ENCODE results near the gene KCNK3.
"Not testable (repeated sequence)": the region's sequence is repeated elsewhere in the genome, so short reads cannot be mapped to it uniquely, and the experiment has no call there.

Gene KCNK3

DNA sequence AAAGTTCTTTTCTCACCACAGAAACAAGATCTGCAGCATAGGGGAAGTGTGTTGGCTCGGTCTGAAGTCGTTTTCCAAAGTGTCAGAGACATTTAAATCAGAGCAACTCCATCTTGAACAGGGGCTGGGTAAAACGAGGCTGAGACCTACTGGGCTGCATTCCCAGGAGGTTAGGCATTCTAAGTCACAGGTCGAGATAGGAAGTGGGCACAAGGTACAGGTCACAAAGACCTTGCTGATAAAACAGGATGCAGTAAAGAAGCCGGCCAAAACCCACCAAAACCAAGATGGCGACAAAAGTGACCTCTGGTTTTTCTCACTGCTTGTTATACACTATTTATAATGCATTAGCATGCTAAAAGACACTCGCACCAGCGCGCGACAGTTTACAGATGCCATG lies 68.5 kb downstream of the KCNK3 start:
- peaks cover 15% of the 10 kb centered on the region for H3K4me1 Mint-ChIP-seq
- H3K4me3 Mint-ChIP-seq, H3K27ac Mint-ChIP-seq, H3K9me3 Mint-ChIP-seq, H3K36me3 Mint-ChIP-seq, H3K27me3 Mint-ChIP-seq: not testable (repeated sequence)

GRCh38 chr2:26763019-26763418 lies 70.5 kb downstream of the KCNK3 start:
- Mint-ChIP-seq H3K4me3 (peak overlapping the region; percentile 81), H3K9me3 (no peaks in the 10 kb centered on the region), H3K4me1 (peaks cover 19% of the 10 kb centered on the region), H3K27ac (no peak overlapping the region), H3K27me3 (no peaks in the 10 kb centered on the region), H3K36me3 (no peaks in the 10 kb centered on the region)

GRCh38 chr2:26764078-26764887 lies 71.8 kb downstream of the KCNK3 start, which contains the start of gene SLC35F6:
SLC35F6 (plus strand) TSS chr2:26764284; CDS start chr2:26764350, 66 bp downstream.
- Mint-ChIP-seq H3K27me3 (no peaks in the 10 kb centered on the region), H3K4me1 (peaks cover 27% of the 10 kb centered on the region), H3K9me3 (no peaks in the 10 kb centered on the region), H3K36me3 (no peaks in the 10 kb centered on the region), H3K27ac (peak within 1 kb of the TSS; percentile 92), H3K4me3 (peak within 1 kb of the TSS; percentile 81)

DNA sequence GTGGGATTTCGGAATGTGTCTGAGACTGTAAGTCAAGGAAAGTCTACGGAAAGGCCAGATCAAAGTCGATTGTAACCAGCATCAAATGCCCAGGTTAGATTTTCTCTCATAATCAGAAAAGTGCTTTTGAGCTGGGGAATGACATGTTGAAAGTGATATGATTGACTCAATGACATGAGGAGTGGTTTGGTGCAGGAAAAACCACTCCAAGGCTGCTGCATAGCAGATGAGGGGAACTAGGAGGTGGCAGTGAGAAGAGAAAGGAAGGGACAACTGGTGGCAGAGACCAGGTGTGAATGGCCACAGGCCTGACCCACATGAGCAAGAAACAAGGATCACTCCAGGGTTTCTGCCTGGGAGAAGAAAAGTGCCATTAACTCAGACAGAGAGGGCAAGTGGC lies 72.4 kb downstream of the KCNK3 start:
- peak overlapping the region; percentile 6 for H3K27ac Mint-ChIP-seq
- no peaks in the 10 kb centered on the region for H3K36me3 Mint-ChIP-seq
- peak overlapping the region; percentile 81 for H3K4me3 Mint-ChIP-seq
- H3K27me3 Mint-ChIP-seq: no peaks in the 10 kb centered on the region
- peaks cover 33% of the 10 kb centered on the region for H3K4me1 Mint-ChIP-seq
- no peaks in the 10 kb centered on the region for H3K9me3 Mint-ChIP-seq

- Mint-ChIP-seq H3K4me1 (peaks cover 38% of the 10 kb centered on the region), H3K9me3 (no peaks in the 10 kb centered on the region), H3K36me3 (no peaks in the 10 kb centered on the region), H3K27me3 (no peaks in the 10 kb centered on the region), H3K4me3 (peak overlapping the region; percentile 81), H3K27ac (peak overlapping the region; percentile 46)
Observed at GRCh38 chr2:26765475-26766200, 73.1 kb downstream of the KCNK3 start.

GRCh38 chr2:26767129-26767528 lies 74.6 kb downstream of the KCNK3 start:
- Mint-ChIP-seq H3K36me3 (no peaks in the 10 kb centered on the region), H3K4me3 (no peak overlapping the region), H3K4me1 (peaks cover 52% of the 10 kb centered on the region), H3K27ac (peak overlapping the region; percentile 20), H3K27me3 (no peaks in the 10 kb centered on the region), H3K9me3 (no peaks in the 10 kb centered on the region)

- Mint-ChIP-seq H3K36me3 (no peaks in the 10 kb centered on the region), H3K4me3 (no peak overlapping the region), H3K27me3 (no peaks in the 10 kb centered on the region), H3K9me3 (no peaks in the 10 kb centered on the region), H3K27ac (no peak overlapping the region), H3K4me1 (peaks cover 60% of the 10 kb centered on the region)
Observed at GRCh38 chr2:26767894-26768487, 75.5 kb downstream of the KCNK3 start.

GRCh38 chr2:26768759-26769088 lies 76.2 kb downstream of the KCNK3 start:
- H3K36me3 Mint-ChIP-seq: no peaks in the 10 kb centered on the region
- H3K4me1 Mint-ChIP-seq: peaks cover 61% of the 10 kb centered on the region
- no peaks in the 10 kb centered on the region for H3K9me3 Mint-ChIP-seq
- no peak overlapping the region for H3K4me3 Mint-ChIP-seq
- H3K27me3 Mint-ChIP-seq: no peaks in the 10 kb centered on the region
- no peak overlapping the region for H3K27ac Mint-ChIP-seq

- Mint-ChIP-seq H3K4me1 (peaks cover 61% of the 10 kb centered on the region), H3K4me3 (no peak overlapping the region), H3K27me3 (no peaks in the 10 kb centered on the region), H3K36me3 (no peaks in the 10 kb centered on the region), H3K27ac (no peak overlapping the region), H3K9me3 (no peaks in the 10 kb centered on the region)
Observed at GRCh38 chr2:26769089-26769761, 76.7 kb downstream of the KCNK3 start.

DNA sequence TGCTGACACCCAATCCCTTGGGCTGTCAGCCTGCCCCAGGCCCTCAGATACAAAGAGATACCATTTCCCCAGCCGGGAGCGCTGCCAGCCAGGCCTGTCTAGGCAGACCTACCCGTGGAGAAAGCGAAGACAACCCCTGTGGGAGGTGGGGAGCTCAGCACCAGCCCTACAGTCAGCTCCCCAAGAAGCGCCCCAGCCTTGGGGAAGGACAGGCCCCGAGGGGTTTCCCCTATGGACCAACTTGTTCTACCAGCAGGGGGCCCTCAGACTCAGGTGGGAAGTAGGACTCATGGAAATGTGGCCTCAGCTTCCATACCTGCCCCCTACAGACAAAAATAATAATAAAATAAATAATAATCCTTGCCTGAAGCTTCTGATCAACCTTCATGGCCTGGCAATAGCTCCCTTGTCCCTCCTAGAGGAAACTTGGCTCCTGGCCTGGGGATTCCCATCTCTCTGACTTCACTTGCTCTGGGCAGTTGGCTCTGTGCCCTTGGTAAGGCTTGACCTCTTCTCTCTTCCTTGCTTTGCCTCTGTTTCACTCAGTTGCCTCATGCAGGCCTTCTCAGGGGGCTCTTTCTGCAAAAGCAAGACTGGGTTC lies 78.6 kb downstream of the KCNK3 start:
- Mint-ChIP-seq H3K27me3 (no peaks in the 10 kb centered on the region), H3K36me3 (no peaks in the 10 kb centered on the region), H3K4me3 (no peak overlapping the region), H3K27ac (peak overlapping the region; percentile 33), H3K4me1 (peaks cover 47% of the 10 kb centered on the region), H3K9me3 (no peaks in the 10 kb centered on the region)

- Mint-ChIP-seq H3K9me3 (no peaks in the 10 kb centered on the region), H3K4me3 (peak overlapping the region; percentile 49)
Observed at GRCh38 chr2:26772064-26773001, 79.8 kb downstream of the KCNK3 start.

GRCh38 chr2:26776195-26776800 lies 83.8 kb downstream of the KCNK3 start:
- Mint-ChIP-seq H3K27me3 (no peaks in the 10 kb centered on the region), H3K36me3 (peaks cover 8% of the 10 kb centered on the region), H3K4me1 (peaks cover 25% of the 10 kb centered on the region), H3K4me3 (no peak overlapping the region), H3K9me3 (no peaks in the 10 kb centered on the region), H3K27ac (no peak overlapping the region)

More at GRCh38 chr2:26772064-26773001, 79.8 kb downstream of the KCNK3 start:
- peak overlapping the region; percentile 83 for H3K27ac Mint-ChIP-seq
- H3K27me3 Mint-ChIP-seq: no peaks in the 10 kb centered on the region
- peaks cover 3% of the 10 kb centered on the region for H3K36me3 Mint-ChIP-seq
- peaks cover 48% of the 10 kb centered on the region for H3K4me1 Mint-ChIP-seq

GRCh38 chr2:26778098-26778497 lies 85.6 kb downstream of the KCNK3 start:
- Mint-ChIP-seq H3K4me1 (peaks cover 8% of the 10 kb centered on the region), H3K36me3 (peaks cover 8% of the 10 kb centered on the region), H3K27ac (no peak overlapping the region), H3K27me3 (no peaks in the 10 kb centered on the region), H3K4me3 (no peak overlapping the region), H3K9me3 (no peaks in the 10 kb centered on the region)

GRCh38 chr2:26778507-26778906 lies 86.0 kb downstream of the KCNK3 start:
- peaks cover 8% of the 10 kb centered on the region for H3K4me1 Mint-ChIP-seq
- no peaks in the 10 kb centered on the region for H3K9me3 Mint-ChIP-seq
- H3K36me3 Mint-ChIP-seq: peaks cover 8% of the 10 kb centered on the region
- H3K27ac Mint-ChIP-seq: no peak overlapping the region
- no peaks in the 10 kb centered on the region for H3K27me3 Mint-ChIP-seq
- H3K4me3 Mint-ChIP-seq: no peak overlapping the region
